NOMO-1 treated with dmso at 0.1 percent for 144 hours (cell line): ENCODE results near the gene MAML2.

ENCODE experiments used
- DNase-seq: peaks from one replicate; lab custom pipeline; 2025; ENCODE audit not compliant: unreplicated experiment; lab: John Stamatoyannopoulos, UW

MAML2 gene

DNA sequence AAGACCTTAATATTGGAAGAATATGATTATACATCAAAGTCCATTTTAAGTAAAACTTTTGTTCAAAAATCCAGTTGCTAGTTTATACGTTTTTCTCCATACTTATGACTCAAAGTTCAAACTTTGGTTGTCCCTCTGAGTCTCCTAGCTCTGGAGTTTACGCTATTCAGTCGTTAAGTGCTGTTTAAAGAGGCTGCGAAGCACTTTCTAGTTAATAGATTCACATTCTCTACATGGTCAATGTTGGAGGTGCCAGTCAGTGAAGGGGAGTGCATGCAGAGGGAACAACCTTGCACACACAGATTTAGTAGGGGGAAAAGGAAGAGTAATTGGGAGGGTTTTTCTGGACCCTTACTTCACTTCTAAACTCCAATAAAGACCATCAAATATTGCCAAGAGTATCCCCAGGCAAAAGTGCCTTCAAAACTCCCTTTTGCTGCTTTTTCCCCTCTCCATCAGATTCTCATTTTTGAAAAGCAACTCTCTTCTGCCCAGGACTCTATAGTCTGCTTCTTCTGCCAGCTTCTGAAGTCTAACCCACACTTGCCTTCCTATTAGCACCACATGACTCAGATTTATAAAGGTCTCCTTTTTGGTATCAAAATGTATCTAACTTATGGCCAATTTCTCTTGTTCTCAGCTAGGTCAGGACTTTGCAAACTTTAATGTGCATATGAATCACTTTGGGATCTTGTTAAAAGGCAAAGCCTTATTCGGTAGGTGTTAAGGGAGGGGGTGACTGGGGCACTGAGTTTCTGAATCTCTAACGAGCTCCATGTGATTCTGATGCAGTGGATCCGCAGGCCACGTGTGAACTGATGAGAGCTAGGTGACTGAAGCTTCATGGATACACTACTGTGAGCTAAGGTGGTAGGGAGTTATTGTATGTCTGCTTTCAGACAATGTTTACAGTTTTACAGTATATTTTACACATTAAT lies 322.9 kb downstream of the MAML2 start:
- no peak for DNase-seq

DNA sequence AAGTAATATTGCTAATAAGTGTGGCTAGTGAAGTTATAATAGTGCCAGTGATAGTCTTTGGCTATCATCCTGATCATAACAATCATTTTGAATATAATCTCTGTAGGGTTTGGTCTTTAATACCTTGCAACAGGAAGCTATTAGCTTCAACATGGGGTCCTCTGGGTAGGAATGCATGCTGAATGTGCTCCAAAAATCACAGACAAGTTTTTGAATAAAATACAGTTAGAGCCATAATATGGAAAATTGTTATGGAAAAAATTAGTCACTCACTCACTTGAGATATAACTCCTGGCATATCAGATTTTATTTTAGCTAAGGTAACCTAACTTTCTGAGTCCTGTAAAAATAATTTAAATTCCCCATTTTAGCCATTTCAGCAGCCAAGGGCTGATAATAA lies 323.7 kb downstream of the MAML2 start:
- DNase-seq, result no peak

DNA sequence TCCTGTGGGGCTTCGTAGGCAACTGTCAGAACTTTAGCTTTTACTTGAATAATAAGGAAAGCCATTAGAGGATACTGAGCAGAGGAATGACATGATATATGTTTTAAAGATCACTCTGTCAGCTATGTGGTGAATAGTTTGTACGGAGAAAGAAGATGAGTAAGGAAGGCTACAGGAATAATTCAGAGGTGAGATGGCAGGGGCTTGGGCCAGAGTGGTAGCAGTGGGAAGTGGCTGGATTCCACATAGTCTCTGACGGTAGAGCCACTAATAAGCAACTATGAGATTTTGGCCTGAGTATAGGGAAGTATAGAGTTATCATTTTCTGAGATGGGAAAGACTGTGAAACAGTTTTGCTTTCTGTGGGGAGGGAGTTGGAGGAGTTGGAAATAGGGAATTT lies 325.1 kb downstream of the MAML2 start:
- no peak for DNase-seq

DNA sequence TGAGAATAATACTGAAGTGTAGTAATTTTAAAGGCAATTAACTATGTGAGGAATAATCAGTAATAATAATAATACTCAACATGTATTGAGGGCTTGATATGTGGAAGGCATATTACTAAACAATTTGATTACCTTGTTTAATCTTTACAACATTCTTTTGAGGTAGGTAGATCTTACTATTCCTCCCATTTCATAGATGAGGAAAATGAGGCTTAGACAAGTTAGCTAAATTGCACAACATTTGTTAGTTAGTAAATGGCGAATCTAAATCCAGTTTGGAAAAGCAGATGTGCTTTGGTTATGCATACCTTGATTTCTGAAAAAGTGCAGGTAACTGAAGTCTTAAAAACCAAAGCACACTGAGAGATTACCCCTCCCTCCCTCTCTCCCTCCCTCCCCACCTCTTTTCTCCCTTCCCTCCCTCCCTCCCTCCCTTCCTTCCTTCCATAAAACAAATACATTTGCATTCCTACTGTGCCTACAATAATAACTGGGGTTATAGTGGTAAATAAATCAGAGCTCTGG lies 326.0 kb downstream of the MAML2 start:
- no peak for DNase-seq

DNA sequence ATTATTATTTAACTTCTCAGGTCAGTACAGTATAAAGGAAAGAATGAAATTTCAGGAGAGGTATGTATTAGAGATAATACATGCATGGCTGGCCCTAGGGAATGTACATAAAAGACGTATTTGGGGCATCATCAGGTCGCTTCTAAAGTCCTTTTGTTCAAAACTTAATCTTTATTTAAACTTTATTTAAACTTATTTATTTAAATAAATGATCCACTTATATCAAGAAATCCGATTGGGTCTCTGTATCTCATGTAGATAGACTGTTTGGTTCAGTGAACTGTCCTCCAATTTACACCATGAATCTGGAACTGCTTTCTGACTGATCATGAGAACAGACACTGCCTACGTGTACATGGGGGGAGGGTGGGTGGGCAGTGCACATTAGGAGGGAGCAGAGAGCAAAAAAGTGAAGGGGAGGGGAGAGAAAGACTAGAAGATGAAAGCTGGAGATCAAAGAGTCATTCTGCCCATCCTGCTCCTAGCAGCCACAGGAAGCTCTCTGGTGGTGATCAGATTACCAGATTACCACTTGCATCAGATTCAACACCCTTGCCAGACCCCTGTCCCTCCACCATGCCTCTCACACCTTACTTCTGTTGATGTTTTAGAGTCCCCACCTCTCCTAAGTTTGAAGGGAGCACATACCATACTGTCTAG lies 327.0 kb downstream of the MAML2 start:
- no peak for DNase-seq

DNA sequence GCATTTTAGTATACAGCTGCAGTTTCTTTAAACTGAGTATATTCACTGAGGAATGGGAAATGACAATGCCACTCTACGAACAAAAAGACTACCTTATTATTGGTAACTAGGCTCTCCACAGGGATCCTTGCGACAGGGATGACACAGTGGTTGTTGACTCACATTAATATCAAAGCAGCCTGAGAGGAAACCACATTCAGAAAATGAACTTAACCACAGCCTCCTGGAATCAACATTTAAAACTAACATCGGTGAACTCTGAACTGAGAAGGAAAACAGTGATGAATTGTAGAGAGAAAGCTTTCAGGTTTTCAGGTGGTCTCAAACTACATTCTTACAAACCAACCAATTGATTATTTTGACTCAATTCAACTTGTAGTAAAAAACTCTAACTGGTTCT lies 328.8 kb downstream of the MAML2 start:
- DNase-seq, result no peak

DNA sequence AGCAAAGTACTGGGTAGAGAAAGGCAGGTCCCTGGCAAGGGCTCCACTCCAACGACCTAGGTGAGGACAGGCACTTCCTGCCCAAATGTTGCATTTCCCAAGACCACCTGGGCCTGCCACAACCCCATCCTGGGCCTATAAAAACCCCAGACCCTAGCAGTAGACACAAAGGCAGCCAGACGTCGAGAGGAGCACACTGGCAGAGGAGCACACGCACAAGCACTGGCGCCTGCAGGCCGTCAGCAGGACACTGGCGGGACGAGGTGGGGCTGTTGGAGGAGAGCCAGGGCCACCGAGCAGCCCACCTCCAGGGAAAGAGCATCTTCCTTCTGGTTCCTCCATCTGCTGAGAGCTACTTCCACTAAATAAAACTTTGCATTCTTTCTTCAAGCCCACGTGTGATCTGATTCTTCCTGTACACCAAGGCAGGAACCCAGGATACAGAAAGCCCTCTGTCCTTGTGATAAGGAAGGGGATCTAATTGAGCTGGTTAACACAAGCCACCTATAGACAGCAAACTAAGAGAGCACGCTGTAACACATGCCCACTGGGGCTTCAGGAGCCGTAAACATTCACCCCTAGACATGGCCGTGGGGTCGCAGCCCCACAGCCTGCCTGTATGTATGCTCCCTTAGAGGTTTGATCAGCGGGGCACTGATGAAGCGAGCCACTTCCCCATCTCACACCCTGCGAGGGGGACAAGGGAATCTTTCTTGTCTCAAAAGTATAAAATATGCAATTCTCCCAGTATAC lies 329.4 kb downstream of the MAML2 start:
- no peak for DNase-seq

DNA sequence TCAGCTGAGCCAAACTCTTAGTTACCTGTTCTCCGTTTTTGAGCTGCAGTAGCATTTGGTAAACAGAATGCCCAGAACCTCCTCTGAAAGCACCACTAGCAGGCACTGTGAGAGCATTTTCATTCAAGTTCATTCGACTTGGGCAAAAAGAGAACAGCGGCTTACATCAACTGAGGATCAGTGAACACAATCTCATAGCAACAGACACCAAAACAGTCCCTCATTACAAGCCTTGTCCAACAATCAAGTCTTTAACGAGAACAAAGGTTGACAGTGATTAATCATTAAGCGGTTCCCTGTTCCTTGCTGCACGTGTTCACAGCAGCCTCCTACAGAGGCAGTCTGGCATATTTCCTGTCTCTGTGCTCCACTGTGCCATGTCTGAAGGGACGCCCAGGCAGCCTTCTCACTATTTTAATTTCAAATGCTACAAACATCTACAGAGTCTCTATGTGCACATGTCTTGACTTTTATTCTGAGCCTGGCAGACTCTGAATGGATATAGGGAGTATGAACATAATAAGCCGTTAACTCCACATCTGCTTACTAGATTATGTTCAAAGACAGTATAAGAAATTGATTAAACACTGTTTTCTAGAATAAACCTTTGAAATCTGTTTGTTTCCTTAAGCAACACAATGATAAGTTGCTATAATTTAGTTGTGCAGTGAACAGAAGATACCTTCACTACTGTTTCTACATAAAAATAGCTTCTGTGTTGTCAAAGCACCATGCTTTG lies 330.7 kb downstream of the MAML2 start:
- DNase-seq, result no peak

DNA sequence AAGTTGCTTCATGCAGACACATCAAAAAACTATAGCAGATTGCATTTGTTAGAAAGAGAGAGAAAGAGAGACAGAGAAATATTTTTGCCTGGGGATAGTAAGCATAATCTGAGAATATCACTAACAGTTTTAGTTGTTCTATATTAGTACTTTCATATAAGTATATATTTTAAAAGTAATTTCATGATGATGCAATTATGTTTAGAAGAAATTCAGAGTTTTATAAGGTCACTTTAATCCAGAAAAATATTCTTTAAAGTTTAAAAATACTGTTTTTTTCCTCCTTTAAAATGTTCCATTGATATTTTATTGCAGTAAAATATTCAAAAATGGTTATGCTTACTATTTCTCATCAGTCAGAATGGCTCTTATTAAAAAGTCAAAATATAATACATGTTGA lies 332.3 kb downstream of the MAML2 start:
- no peak for DNase-seq

DNA sequence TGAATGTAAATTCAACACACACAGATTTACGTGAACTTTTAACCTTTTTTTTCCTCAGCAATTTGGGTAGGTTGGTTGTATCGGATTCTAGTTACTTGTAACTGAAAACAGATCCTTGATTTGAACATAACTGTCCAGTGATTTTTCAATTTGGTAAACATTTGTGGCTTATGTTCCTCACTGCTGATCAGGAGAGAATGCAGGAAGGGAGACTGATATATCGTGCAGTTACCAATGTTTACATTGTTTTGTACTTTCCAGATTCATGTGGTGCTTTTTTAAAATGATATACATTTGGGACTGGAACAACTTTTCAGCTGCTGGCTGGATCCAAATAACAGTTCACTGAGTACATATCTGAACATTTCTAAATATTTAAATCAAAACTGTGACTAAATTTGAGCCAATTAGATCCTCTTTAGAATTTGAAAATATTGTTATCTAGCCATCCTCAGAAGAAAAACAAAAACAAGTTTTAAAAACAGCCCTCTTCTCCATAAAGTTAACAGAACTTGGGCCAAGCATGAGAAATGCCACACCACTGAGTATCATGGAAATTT lies 334.8 kb downstream of the MAML2 start:
- no peak for DNase-seq

DNA sequence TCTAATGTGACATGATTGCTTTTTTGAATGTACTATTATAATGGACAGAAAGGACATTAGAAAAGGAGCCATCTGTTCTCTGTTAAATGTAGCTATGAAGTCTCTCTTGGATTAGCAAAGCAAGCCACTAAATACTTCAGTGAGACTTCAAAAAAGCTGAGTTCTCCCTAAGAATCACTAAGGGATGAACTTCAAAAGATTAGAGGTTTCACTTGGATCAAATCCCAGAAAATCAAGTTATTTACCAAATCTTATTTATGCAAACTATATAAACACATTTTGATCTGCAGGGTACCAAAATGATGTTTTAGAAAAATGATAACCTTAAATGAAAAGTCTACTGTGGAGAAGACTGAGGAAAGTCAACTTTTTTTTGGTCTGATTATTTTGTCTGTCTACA lies 337.0 kb downstream of the MAML2 start:
- DNase-seq, result no peak

DNA sequence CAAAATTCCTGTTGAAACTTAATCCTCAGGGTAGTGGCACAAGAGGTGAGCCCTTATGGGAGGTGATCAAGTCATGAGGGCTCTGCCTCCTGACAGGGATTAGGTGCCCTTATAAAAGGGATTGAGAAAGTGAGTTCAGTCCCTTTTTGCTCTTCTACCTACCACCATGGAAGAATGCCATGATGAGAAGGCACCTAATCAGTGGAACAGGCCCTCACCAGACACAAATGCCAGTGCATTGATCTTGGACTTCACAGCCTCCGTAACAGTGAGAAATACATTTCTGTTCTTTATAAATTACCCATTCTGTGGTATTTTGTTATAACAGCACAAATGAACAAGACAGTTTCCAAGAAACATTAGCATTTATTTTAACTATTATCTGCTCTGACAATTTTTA lies 338.1 kb downstream of the MAML2 start:
- DNase-seq, result no peak

DNA sequence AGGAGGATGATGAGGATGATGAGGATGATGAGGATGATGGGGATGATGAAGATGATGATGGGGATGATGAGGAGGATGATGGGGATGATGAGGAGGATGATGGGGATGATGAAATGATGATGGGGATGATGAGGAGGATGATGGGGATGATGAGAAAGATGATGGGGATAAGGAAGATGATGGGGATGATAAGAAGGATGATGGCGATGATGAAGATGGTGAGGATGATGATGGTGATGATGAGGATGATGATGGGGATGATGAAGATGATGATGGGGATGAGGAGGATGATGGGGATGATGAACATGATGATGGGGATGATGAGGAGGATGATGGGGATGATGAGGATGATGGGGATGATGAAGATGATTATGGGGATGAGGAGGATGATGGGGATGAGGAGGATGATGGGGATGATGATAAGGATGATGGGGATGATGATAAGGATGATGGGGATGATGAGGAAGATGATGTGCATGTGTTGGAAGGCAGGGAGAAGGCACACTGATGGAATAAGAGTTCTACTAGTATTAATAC lies 340.2 kb downstream of the MAML2 start:
- no peak for DNase-seq

DNA sequence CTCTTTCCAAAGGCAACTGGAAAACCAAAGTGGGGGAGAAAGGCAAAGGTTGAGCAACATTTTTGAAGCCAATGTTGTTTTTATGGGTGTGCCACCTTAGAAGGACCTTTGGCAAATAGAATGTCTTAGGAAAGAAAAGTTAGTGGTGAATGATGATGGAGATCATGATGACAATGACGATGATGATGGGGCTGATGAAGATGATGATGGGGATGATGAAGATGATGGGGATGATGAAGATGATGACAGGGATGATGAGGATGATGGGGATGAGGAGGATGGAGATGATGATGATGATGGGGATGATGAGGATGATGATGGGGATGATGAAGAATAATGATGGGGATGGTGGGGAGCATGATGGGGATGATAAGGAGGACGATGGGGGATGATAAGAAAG lies 340.7 kb downstream of the MAML2 start:
- DNase-seq, result no peak

DNA sequence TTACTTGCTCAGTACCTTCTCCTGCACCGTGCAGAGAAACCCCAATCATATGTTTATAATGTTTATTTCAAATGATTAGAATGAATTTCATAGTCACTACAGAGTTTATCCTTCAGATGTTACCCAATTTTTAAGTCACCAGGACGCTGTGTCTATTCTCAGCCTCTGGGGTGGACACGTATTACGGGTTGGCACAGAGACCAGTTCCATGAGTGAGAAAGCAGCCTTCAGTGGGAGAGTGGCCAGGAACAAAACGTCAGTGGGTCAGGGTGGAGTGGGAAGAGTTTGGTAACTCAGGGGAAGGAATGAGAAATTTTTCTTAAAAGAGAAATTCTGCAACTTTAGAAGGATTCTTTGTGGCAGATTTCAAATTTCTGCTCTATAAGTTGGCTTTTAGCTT lies 342.0 kb downstream of the MAML2 start:
- no peak for DNase-seq

DNA sequence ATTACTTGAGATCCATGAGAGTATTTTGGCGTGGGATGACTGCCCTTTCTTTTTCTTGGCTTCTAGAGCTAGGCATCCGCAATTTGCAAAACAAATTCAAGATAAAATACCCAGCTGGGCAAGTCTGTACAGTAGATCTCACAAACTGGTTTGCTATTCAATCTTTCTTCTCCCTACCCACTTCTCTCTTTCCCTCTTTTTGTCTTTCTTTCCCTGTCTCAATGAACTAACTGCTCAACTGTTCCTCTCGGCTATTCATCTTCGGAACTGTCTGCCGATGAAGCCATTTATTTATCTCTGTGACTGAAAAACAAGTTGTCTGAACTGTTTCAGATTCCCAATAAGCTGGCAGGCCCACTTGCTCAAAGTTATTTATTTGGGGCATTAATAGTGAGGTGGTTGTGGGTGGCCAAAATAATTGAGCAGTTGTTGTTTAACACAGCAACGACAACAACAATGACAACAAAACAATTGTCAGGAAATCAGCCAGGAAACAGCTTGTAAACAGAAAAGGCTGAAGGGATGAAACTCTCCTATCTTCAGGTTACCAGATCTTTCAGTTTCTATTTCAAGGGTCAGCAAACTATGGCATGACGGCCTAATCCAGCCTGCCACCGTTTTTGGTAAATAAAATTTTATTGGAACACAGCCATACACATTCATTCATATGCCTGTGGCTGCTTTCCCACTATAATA lies 343.1 kb downstream of the MAML2 start:
- no peak for DNase-seq

DNA sequence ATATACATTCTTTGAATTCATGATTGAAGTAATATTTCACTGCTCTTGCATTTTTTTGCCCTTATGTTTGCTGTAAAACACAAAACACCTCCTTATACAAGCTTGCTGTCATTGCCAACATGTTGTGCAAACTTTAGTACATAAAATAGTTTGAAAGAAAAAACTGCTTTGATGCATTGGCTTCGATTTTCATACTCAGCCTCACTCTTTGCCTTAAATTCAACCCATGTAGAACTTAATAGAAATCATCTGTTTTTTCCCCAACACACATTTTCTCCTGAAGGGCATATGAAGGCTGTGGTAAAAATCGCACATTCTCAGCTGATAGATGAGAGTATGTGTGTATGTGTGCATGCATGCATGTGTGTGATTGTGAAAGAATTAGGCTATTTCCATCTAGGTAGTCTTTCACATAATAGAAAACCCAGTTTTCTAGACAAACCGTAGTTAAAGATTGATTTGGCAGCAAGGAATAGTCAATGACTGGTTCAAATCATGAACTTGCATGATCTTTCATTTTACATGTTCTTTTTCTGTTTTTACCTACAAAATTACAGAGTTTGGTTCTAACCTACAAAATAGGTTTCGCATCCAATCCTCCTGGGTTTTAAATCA lies 346.3 kb downstream of the MAML2 start:
- no peak for DNase-seq

DNA sequence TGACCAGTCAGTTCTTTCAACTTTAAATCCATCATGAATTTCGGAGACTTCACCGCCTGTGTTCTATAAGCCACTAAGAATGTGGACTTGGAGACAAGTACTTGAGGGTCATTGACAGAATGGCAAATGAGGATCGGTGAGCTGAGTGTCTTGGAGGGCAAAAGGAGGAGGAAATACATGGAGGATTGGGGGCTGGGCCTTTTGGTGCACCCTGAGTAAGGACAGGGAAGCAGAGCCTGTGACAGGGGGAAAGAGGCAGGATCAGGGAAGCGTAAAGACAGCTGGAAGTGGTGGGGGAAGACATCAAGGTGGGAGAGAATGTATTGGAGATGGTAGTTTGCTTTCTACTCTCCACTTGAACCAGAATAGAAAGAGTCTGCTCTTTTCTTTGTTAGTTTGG lies 348.7 kb downstream of the MAML2 start:
- DNase-seq, result no peak
